PC-9 (cell line): ENCODE measurements around the gene ZNF385B. TPM values are rescaled to one million over a fixed set of nuclear protein-coding genes. Genes with fewer than 3 reads are reported as not detected.

Experiments
- BruUV-seq: library from RNA; stranded (reverse); fragments of 400-500 nt; replicated peaks from 2 replicates; lab custom pipeline; 2021; lab: Mats Ljungman, UMichigan
- CTCF ChIA-PET: fragments of 300-600 bp; sonication (Branson Sonifier 250); formaldehyde crosslinking; loops from one replicate; lab custom pipeline; 2022; ENCODE audit warnings: antibody characterized with exemption; lab: Charles Lee
- POLR2A ChIA-PET: fragments of 300-600 bp; sonication (Branson Sonifier 250); formaldehyde crosslinking; loops from one replicate; lab custom pipeline; 2022; ENCODE audit warnings: antibody characterized with exemption; ENCODE audit not compliant: unreplicated experiment; lab: Charles Lee
- DNase-seq, 2 experiments: peaks; one replicate each; pipeline versions ENCODE4 v3.0.0 to v3.0.0-alpha.2; 2015 to 2022; ENCODE audit warnings: mixed read lengths in 1 of 2
- H2AFZ ChIP-seq: fragments of 200-600 bp; sonication (generic); 2 replicates; pipeline ENCODE4 v1.8.1; 2017; ENCODE audit warnings: antibody characterized with exemption
- H3F3A ChIP-seq: fragments of 200-600 bp; sonication (generic); 2 replicates; pipeline ENCODE4 v1.8.1; 2017; ENCODE audit warnings: antibody characterized with exemption, mild to moderate bottlenecking, low read depth; ENCODE audit not compliant: insufficient read depth
- H3K27ac ChIP-seq: fragments of 200-600 bp; sonication (generic); 2 replicates; pipeline ENCODE4 v1.6.1; 2016; ENCODE audit warnings: mixed run types
- H3K27me3 ChIP-seq: fragments of 200-600 bp; sonication (generic); 2 replicates; pipeline ENCODE4 v1.6.1; 2016; ENCODE audit warnings: low read depth, mixed run types; ENCODE audit not compliant: insufficient read depth
- H3K36me3 ChIP-seq: fragments of 200-600 bp; sonication (generic); 2 replicates; pipeline ENCODE4 v1.6.1; 2016; ENCODE audit warnings: low read depth, mixed run types
- H3K4me1 ChIP-seq: fragments of 200-600 bp; sonication (generic); replicated peaks from 2 replicates; pipeline ENCODE4 v1.6.1; 2016; ENCODE audit warnings: mixed run types; ENCODE audit not compliant: insufficient read depth
- H3K4me2 ChIP-seq: fragments of 200-600 bp; sonication (generic); 2 replicates; pipeline ENCODE4 v1.6.1; 2017; ENCODE audit warnings: mixed run types
- H3K4me3 ChIP-seq: fragments of 200-600 bp; sonication (generic); 2 replicates; pipeline ENCODE4 v1.6.1; 2016; ENCODE audit warnings: mixed run types
- H3K79me2 ChIP-seq: fragments of 200-600 bp; sonication (generic); 2 replicates; pipeline ENCODE4 v1.6.1; 2017; ENCODE audit warnings: low read depth, mixed run types
- H3K9me2 ChIP-seq: fragments of 200-600 bp; sonication (generic); 2 replicates; pipeline ENCODE4 v1.8.1; 2017; ENCODE audit warnings: mild to moderate bottlenecking; ENCODE audit not compliant: insufficient read depth
- H3K9me3 ChIP-seq: fragments of 200-600 bp; sonication (generic); 2 replicates; pipeline ENCODE4 v1.8.1; 2016; ENCODE audit warnings: low read depth; ENCODE audit not compliant: insufficient read depth
- H4K20me1 ChIP-seq: fragments of 200-600 bp; sonication (generic); 2 replicates; pipeline ENCODE4 v1.8.1; 2017; ENCODE audit not compliant: insufficient read depth
- EZH2 ChIP-seq: fragments of 200-600 bp; sonication (generic); IDR thresholded peaks from 2 replicates; pipeline ENCODE4 v1.8.0; 2017; ENCODE audit warnings: antibody characterized with exemption, low read depth
- intact Hi-C: fragments of 100-400 bp; cut with micrococcal nuclease; formaldehyde crosslinking; loops from one replicate; pipeline ENCODE4 v1.10.0; 2022; ENCODE audit not compliant: unreplicated experiment
- total RNA-seq: library from RNA; stranded (reverse); gene quantifications from 2 replicates; pipeline ENCODE4 v1.2.3, GENCODE V29; 2021
- TF ChIP-seq, protein P1 (sequence below): fragments of 200-600 bp; sonication (generic); conservative IDR thresholded peaks from 2 replicates; pipeline ENCODE4 v1.6.1; 2017; ENCODE audit warnings: mixed run types, antibody characterized with exemption, mild to moderate bottlenecking, moderate library complexity

ZNF385B gene
- total RNA-seq, 1 experiment from 2014 or later = 4.1 TPM

DNA sequence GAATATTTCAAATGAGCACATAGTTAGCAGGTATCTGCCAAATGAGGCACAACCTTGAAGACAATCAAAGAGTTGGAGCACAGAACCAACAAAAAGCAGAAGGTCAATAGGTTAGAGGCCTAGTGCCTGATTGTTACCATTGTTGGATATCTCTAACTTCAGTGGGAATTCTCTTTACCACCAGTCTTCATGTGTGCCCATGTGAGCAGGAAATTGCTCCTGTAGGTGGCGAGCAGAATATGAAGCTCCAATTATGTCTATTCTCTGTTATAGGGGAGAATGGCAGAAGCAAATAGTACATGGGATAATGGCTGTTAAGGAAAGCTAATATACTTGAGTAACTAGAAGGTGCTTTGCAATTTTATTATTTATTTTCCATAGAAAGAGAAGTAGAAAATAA, 14.9 kb upstream of the ZNF385B start:
- no peak overlapping the region for H2AFZ ChIP-seq
- no peak overlapping the region for H3K4me2 ChIP-seq
- no peaks in the 10 kb centered on the region for H3K79me2 ChIP-seq
- no peak overlapping the region for H3K27ac ChIP-seq
- no peaks in the 10 kb centered on the region for H3K36me3 ChIP-seq
- BruUV-seq = no TSS peak
- CTCF ChIA-PET = no interaction called here
- no peaks in the 10 kb centered on the region for H4K20me1 ChIP-seq
- no peaks in the 10 kb centered on the region for H3K27me3 ChIP-seq
- H3K9me3 ChIP-seq = no peaks in the 10 kb centered on the region
- intact Hi-C loops = no loop called here
- no peak for DNase-seq
- H3K4me1 ChIP-seq = no peaks in the 10 kb centered on the region
- no peak overlapping the region for H3K4me3 ChIP-seq
- no peaks in the 10 kb centered on the region; the same call in 1 of the 2 replicates for H3K9me2 ChIP-seq
- no peak for TF ChIP-seq EZH2
- TF ChIP-seq, protein P1, sequence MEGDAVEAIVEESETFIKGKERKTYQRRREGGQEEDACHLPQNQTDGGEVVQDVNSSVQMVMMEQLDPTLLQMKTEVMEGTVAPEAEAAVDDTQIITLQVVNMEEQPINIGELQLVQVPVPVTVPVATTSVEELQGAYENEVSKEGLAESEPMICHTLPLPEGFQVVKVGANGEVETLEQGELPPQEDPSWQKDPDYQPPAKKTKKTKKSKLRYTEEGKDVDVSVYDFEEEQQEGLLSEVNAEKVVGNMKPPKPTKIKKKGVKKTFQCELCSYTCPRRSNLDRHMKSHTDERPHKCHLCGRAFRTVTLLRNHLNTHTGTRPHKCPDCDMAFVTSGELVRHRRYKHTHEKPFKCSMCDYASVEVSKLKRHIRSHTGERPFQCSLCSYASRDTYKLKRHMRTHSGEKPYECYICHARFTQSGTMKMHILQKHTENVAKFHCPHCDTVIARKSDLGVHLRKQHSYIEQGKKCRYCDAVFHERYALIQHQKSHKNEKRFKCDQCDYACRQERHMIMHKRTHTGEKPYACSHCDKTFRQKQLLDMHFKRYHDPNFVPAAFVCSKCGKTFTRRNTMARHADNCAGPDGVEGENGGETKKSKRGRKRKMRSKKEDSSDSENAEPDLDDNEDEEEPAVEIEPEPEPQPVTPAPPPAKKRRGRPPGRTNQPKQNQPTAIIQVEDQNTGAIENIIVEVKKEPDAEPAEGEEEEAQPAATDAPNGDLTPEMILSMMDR = no peak
- POLR2A ChIA-PET = no interaction called here
- H3F3A ChIP-seq = no peaks in the 10 kb centered on the region

DNA sequence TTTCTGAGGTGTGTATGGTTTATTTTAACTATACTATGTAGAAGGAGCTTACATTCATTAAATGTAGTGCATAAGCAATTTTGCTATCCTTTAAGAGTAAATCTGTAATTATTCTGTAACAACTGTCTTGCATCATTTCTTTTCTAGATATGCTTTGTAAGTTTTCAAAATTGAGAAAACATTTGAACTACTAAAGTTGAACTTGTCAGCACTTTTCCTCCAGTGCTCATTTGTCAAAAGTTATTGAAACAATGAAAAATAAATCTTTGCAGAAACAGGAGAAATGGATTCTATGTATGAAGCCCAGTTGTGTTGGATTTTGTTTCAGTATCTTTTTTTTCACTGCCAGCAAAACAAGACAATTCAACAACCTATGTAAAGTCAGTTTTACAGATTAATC, 14.5 kb upstream of the ZNF385B start:
- Histone ChIP-seq H4K20me1 (no peaks in the 10 kb centered on the region), H2AFZ (no peak overlapping the region), H3K79me2 (no peaks in the 10 kb centered on the region), H3K27ac (no peak overlapping the region), H3K27me3 (no peaks in the 10 kb centered on the region), H3K4me3 (no peak overlapping the region), H3K4me2 (no peak overlapping the region), H3K9me2 (no peaks in the 10 kb centered on the region; the same call in 1 of the 2 replicates), H3F3A (no peaks in the 10 kb centered on the region), H3K36me3 (no peaks in the 10 kb centered on the region), H3K4me1 (no peaks in the 10 kb centered on the region), H3K9me3 (no peaks in the 10 kb centered on the region)
- no peak for TF ChIP-seq EZH2
- intact Hi-C loops = no loop called here
- CTCF ChIA-PET = no interaction called here
- no TSS peak for BruUV-seq
- POLR2A ChIA-PET = no interaction called here
- no peak for DNase-seq

DNA sequence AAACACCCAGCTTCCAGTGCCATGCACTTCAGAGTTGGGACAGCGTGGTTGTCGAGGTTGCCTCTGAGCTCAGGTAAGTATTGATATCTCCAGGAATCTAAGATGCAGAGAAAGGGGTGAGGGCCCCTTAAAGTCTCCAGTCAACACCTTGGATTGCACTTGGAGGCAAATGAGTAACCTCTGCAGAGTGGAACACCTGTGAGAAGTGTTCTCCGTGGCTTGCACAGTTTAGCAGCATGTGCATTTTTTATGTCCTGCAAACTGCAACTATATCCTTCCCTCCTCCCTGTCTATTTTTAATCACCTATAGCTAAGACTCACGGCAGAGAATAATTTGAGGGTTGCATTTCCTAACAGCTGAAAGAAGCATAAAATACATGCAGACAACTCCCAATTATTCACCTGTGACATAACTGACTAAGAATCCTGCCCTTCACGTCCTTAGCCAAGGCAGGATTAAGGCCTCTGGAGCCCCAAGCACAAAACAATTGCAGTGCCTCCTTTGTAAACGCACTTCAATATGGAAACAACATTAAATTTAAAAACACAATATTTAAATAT, 1.6 kb upstream of the ZNF385B start:
- Histone ChIP-seq H4K20me1 (no peaks in the 10 kb centered on the region), H3K4me1 (0 out of 2 replicates have a peak, but pooled peaks cover 9% of the 10 kb centered on the region), H3K4me3 (no peak overlapping the region), H3K79me2 (no peaks in the 10 kb centered on the region), H2AFZ (no peak overlapping the region), H3K36me3 (no peaks in the 10 kb centered on the region), H3F3A (no peaks in the 10 kb centered on the region), H3K27ac (no peak overlapping the region), H3K27me3 (peaks cover 35% of the 10 kb centered on the region), H3K9me3 (no peaks in the 10 kb centered on the region), H3K9me2 (no peaks in the 10 kb centered on the region), H3K4me2 (no peak overlapping the region)
- BruUV-seq = no TSS peak
- ChIA-PET POLR2A (no interaction called here), CTCF (no interaction called here)
- intact Hi-C loops = no loop called here
- DNase-seq = no peak
- no peak for TF ChIP-seq EZH2
- TF ChIP-seq, protein P1 = no peak

DNA sequence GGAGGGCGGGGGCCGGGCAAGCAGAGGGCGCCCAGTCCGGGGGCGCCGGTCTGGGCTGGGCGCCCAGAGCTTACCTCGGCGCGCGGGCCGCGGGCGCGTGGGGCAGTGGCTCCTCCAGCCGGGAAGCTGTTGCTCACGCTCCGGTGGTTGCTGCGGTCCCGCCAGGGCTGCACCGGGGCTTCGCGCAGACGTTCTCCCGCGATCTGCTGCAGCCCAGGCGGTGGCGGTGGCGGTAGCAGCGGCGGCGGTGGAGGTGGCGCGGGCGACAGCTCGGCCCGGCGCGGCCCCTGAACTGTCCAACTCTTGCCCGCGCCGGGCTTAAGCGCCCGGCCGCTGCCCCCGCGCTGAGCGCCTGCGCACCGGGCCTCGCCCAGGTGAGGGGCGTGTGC, 391 bp downstream of the ZNF385B start:
- no peaks in the 10 kb centered on the region for H4K20me1 ChIP-seq
- ChIA-PET POLR2A (no interaction called here), CTCF (no interaction called here)
- H3K4me3 ChIP-seq = peak overlapping the region; percentile 53; the same call in 1 of the 2 replicates
- peaks cover 35% of the 10 kb centered on the region for H3K27me3 ChIP-seq
- no peaks in the 10 kb centered on the region for H3K79me2 ChIP-seq
- peak in 1 of 2 experiments; percentile 59 for DNase-seq
- TF ChIP-seq EZH2 = no peak
- TF ChIP-seq, protein P1 = no peak
- no peaks in the 10 kb centered on the region for H3K36me3 ChIP-seq
- no peaks in the 10 kb centered on the region for H3K9me3 ChIP-seq
- intact Hi-C loops = no loop called here
- H2AFZ ChIP-seq = peak overlapping the region; percentile 73
- no peaks in the 10 kb centered on the region for H3F3A ChIP-seq
- 0 out of 2 replicates have a peak, but pooled peaks cover 9% of the 10 kb centered on the region for H3K4me1 ChIP-seq
- peak overlapping the region; percentile 84 for H3K4me2 ChIP-seq
- H3K9me2 ChIP-seq = 0 out of 2 replicates have a peak, but pooled peaks cover 3% of the 10 kb centered on the region
- BruUV-seq = no TSS peak
- no peak overlapping the region for H3K27ac ChIP-seq
